GM12878 (cell line): Measurements from ENCODE around the gene SIK3. TPM values are rescaled to one million over a fixed set of nuclear protein-coding genes. Genes with fewer than 3 reads are reported as not detected.

Experiments
- ATAC-seq: fragments of 200-7000 bp; cut with Tn5 transposase; 3 replicates; pipeline ENCODE4 v1.9.1; 2020; ENCODE audit warnings: mild to moderate bottlenecking, moderate library complexity
- BruUV-seq: library from RNA; stranded (reverse); fragments of 400-500 nt; replicated peaks from 2 replicates; lab custom pipeline; 2021; lab: Mats Ljungman, UMichigan
- CTCF ChIA-PET: fragments of 300-600 bp; sonication (Branson Sonifier 250); formaldehyde crosslinking; extraction: SDS; loops from one replicate; lab custom pipeline; 2021; ENCODE audit warnings: inconsistent platforms; lab: Yijun Ruan, JAX
- POLR2A ChIA-PET: fragments of 350-600 bp; formaldehyde crosslinking; extraction: SDS; loops from one replicate; lab custom pipeline; 2021; ENCODE audit warnings: inconsistent platforms; lab: Charles Lee
- RAD21 ChIA-PET: fragments of 300-600 bp; sonication (Branson Sonifier 250); formaldehyde crosslinking; loops from one replicate; lab custom pipeline; 2023; ENCODE audit warnings: antibody characterized with exemption; ENCODE audit not compliant: unreplicated experiment; lab: Charles Lee
- SMC1A ChIA-PET: fragments of 300-600 bp; sonication (Branson Sonifier 250); formaldehyde crosslinking; loops from one replicate; lab custom pipeline; 2023; ENCODE audit not compliant: unreplicated experiment, uncharacterized antibody; lab: Charles Lee
- DNase-seq: peaks from one replicate; pipeline ENCODE4 v3.0.0-alpha.2; 2011; ENCODE audit warnings: low read depth, low spot score
- FAIRE-seq: peaks from 3 replicates; lab custom pipeline; 2011; peaks lifted over from hg19 to GRCh38; lab: Jason Lieb, UNC
- H2AFZ ChIP-seq: 2 replicates; pipeline ENCODE4 v1.6.0; 2011; ENCODE audit warnings: low read depth, low read length, control low read depth; ENCODE audit not compliant: control insufficient read depth
- H3K27ac ChIP-seq: 2 replicates; pipeline ENCODE4 v1.5.1; 2011; ENCODE audit warnings: control low read depth; ENCODE audit not compliant: control insufficient read depth, insufficient read depth
- H3K27me3 ChIP-seq, 2 experiments: replicated peaks in 1 of 2; 2 replicates each; pipeline versions ENCODE4 v1.6.0 to v1.6.1; 2011; ENCODE audit warnings: low read length in 1 of 2; ENCODE audit not compliant: control insufficient read depth in 2 of 2, insufficient read depth in 2 of 2
- H3K36me3 ChIP-seq, 2 experiments: 2 replicates each; pipeline ENCODE4 v1.5.1; 2011; ENCODE audit warnings: low read length in 1 of 2; ENCODE audit not compliant: control insufficient read depth in 2 of 2, insufficient read depth in 2 of 2
- H3K4me1 ChIP-seq: 2 replicates; pipeline ENCODE4 v1.6.1; 2011; ENCODE audit warnings: mild to moderate bottlenecking, low read length, moderate library complexity, mixed read lengths; ENCODE audit not compliant: control insufficient read depth, insufficient read depth
- H3K4me2 ChIP-seq: 2 replicates; pipeline ENCODE4 v1.6.0; 2011; ENCODE audit warnings: control low read depth; ENCODE audit not compliant: control insufficient read depth, insufficient read depth
- H3K4me3 ChIP-seq: fragments of 200-600 bp; sonication (generic); 2 replicates; pipeline ENCODE4 v1.5.1; 2016
- H3K79me2 ChIP-seq: 2 replicates; pipeline ENCODE4 v1.6.0; 2011; ENCODE audit warnings: low read length; ENCODE audit not compliant: control insufficient read depth, insufficient read depth
- H3K9ac ChIP-seq: 2 replicates; pipeline ENCODE4 v1.8.0; 2011; ENCODE audit warnings: low read length, control low read depth, mixed read lengths; ENCODE audit not compliant: control insufficient read depth, insufficient read depth
- H3K9me3 ChIP-seq: replicated peaks from 3 replicates; pipeline ENCODE4 v1.5.1; 2011; ENCODE audit warnings: mild to moderate bottlenecking, low read length; ENCODE audit not compliant: control insufficient read depth, insufficient read depth
- H4K20me1 ChIP-seq: 2 replicates; pipeline ENCODE4 v1.6.0; 2011; ENCODE audit not compliant: control insufficient read depth, insufficient read depth
- HCFC1 ChIP-seq: fragments of 150-350 bp; IDR thresholded peaks from 2 replicates; pipeline ENCODE4 v1.6.1; 2014; ENCODE audit warnings: low read length
- KDM1A ChIP-seq: fragments of 200-600 bp; sonication (generic); IDR thresholded peaks from 2 replicates; pipeline ENCODE4 v1.6.1; 2016; ENCODE audit warnings: borderline replicate concordance
- MEF2A ChIP-seq: IDR thresholded peaks from 2 replicates; pipeline ENCODE4 v1.6.1; 2011; ENCODE audit warnings: low read depth, mild to moderate bottlenecking, low read length, moderate library complexity; ENCODE audit not compliant: insufficient read depth
- SIN3A ChIP-seq: IDR thresholded peaks from 2 replicates; pipeline ENCODE4 v1.6.1; 2012; ENCODE audit warnings: low read depth, low read length, improper control_type of control experiment
- SMAD1 ChIP-seq: fragments of 450-650 bp; IDR thresholded peaks from 2 replicates; pipeline ENCODE4 v1.6.1; 2018; ENCODE audit warnings: mild to moderate bottlenecking, low read depth; ENCODE audit not compliant: partially characterized antibody
- TBL1XR1 ChIP-seq: IDR thresholded peaks from 2 replicates; pipeline ENCODE4 v1.6.1; 2012; ENCODE audit warnings: low read depth, low read length, improper control_type of control experiment
- WGBS: methylation state at CpG from one replicate; pipeline ENCODE4 v1.1.6; 2016; ENCODE audit warnings: low lambda C conversion rate; ENCODE audit not compliant: insufficient replicate concordance, insufficient coverage; ENCODE audit errors: missing lambda C conversion rate; 5-methylcytosine and 5-hydroxymethylcytosine counted together
- in situ Hi-C: fragments of 300-500 bp; cut with MboI; formaldehyde crosslinking; loops from 9 replicates; pipeline ENCODE4 v1.14.3; 2018; ENCODE audit warnings: mixed read lengths
- intact Hi-C: fragments of 100-400 bp; cut with micrococcal nuclease; formaldehyde crosslinking; loops from one replicate; pipeline ENCODE4 v1.14.2; 2022; ENCODE audit not compliant: unreplicated experiment
- polyA plus RNA-seq, 11 experiments: library from polyadenylated mRNA; depleted of rRNA in 4 of 11; unstranded in 6 of 11; stranded (reverse) in 5 of 11; fragments of >200 nt; fragmentation: Nextera tagmentation in 4 of 11; fragmentation: Illumina TruSeq in 1 of 11; extraction: Ambion mirVana in 4 of 11; extraction: Trizol in 1 of 11; gene quantifications; 1 replicate in 1 of 11; 2 replicates in 10 of 11; pipeline versions ENCODE4 v1.2.1 to v1.2.3, GENCODE V29; 2011 to 2016; ENCODE audit warnings: inconsistent platforms in 2 of 11, missing spikeins in 2 of 11, low read depth in 1 of 11
- total RNA-seq, 4 experiments: library from RNA; depleted of rRNA in 3 of 4; stranded (reverse); fragments of >200 nt in 3 of 4; fragmentation: Illumina TruSeq in 1 of 4; extraction: Trizol in 1 of 4; gene quantifications; 2 replicates each; pipeline versions ENCODE4 v1.2.1 to v1.2.3, GENCODE V29; 2013 to 2021
- TF ChIP-seq, protein P1 (sequence below), 3 experiments: IDR thresholded peaks in 2 of 3; conservative IDR thresholded peaks in 1 of 3; 2 replicates each; pipeline ENCODE4 v1.5.1; 2011; ENCODE audit warnings: low read depth in 3 of 3, low read length in 3 of 3, mild to moderate bottlenecking in 3 of 3, control low read depth in 2 of 3, moderate library complexity in 2 of 3, inconsistent platforms in 1 of 3, mixed read lengths in 1 of 3; ENCODE audit not compliant: control insufficient read depth in 2 of 3, insufficient read depth in 1 of 3; ENCODE audit errors: extremely low read depth in 1 of 3

The SIK3 gene
- total and polyA plus RNA-seq, 10 of the 15 experiments (the other 5 are each of a cell fraction or from before 2014, with no cell fraction given) = 2.5 to 31.9 (median 11.1) TPM

DNA sequence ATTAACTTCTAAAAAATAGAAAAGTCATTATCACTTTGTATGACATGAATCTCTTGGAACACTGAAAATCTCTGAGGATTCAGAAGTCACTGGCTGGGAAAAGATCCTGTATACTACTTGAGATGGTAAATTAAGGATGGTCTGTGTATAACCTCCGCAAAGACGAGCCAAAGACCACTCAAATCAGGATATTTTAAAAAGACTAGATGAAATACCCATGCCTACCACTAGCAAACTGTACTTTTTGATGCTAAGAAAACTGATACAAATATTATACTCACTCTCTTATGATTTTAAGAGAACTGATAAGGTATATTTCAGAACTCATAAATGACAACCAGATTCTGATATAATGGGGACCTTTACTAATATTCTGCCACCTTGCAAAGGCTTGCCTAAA, 182.2 kb downstream of the SIK3 start:
- Histone ChIP-seq H4K20me1 (no peaks in the 10 kb centered on the region), H3K27me3 (no peaks in the 10 kb centered on the region), H3K4me2 (no peak overlapping the region), H3K4me1 (no peaks in the 10 kb centered on the region), H3K27ac (no peak overlapping the region), H3K4me3 (no peak overlapping the region), H3K9ac (no peak overlapping the region), H3K79me2 (no peaks in the 10 kb centered on the region), H2AFZ (no peak overlapping the region), H3K36me3 (no peaks in the 10 kb centered on the region), H3K9me3 (no peaks in the 10 kb centered on the region)
- TF ChIP-seq SIN3A = no peak
- no peak for TF ChIP-seq TBL1XR1
- TF ChIP-seq, protein P1, sequence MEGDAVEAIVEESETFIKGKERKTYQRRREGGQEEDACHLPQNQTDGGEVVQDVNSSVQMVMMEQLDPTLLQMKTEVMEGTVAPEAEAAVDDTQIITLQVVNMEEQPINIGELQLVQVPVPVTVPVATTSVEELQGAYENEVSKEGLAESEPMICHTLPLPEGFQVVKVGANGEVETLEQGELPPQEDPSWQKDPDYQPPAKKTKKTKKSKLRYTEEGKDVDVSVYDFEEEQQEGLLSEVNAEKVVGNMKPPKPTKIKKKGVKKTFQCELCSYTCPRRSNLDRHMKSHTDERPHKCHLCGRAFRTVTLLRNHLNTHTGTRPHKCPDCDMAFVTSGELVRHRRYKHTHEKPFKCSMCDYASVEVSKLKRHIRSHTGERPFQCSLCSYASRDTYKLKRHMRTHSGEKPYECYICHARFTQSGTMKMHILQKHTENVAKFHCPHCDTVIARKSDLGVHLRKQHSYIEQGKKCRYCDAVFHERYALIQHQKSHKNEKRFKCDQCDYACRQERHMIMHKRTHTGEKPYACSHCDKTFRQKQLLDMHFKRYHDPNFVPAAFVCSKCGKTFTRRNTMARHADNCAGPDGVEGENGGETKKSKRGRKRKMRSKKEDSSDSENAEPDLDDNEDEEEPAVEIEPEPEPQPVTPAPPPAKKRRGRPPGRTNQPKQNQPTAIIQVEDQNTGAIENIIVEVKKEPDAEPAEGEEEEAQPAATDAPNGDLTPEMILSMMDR (IDR thresholded peaks at IDR 0.05 in 2 of 3, conservative IDR thresholded peaks at IDR 0.05 in 1 of 3; ENCODE audit: control insufficient read depth in 2 of 3, extremely low read depth in 1 of 3, insufficient read depth in 1 of 3, low read depth in 3 of 3, low read length in 3 of 3) = no peak
- TF ChIP-seq HCFC1 = no peak
- no peak for TF ChIP-seq MEF2A
- TF ChIP-seq SMAD1 = no peak
- TF ChIP-seq KDM1A = no peak
- FAIRE-seq (no peak), ATAC-seq (no peak), DNase-seq (no peak)
- WGBS = 72% methylated on average over 2 of the region's 2 CpGs
- BruUV-seq = no TSS peak
- CTCF ChIA-PET = interaction anchor here (1.7 kb wide), 1 partner anchor 9 kb away, joined by 8 read pairs; no protein-coding TSS in a partner anchor
- in situ Hi-C loops (no loop called here), intact Hi-C loops (no loop called here)
- RAD21 ChIA-PET = no interaction called here
- POLR2A ChIA-PET = no interaction called here
- SMC1A ChIA-PET = interaction anchor here (1.0 kb wide), 1 partner anchor 190 kb away, joined by 3 read pairs; no protein-coding TSS in a partner anchor
